GM12878 (cell line): Measurements from ENCODE around the gene LPGAT1.

Source experiments
- CREM ChIP-seq: IDR thresholded peaks from 2 replicates; pipeline ENCODE4 v1.6.1; 2014; ENCODE audit warnings: antibody characterized with exemption, low read depth
- EZH2 ChIP-seq: IDR thresholded peaks from 2 replicates; pipeline ENCODE4 v1.6.1; 2012; ENCODE audit warnings: low read depth, mild to moderate bottlenecking, control low read depth, inconsistent platforms, low read length, borderline replicate concordance; ENCODE audit not compliant: control insufficient read depth
- GABPA ChIP-seq: IDR thresholded peaks from 2 replicates; pipeline ENCODE4 v1.6.1; 2014; ENCODE audit warnings: antibody characterized with exemption, low read depth, mild to moderate bottlenecking, inconsistent platforms
- MXI1 ChIP-seq: fragments of 150-350 bp; IDR thresholded peaks from 2 replicates; pipeline ENCODE4 v1.6.1; 2011; ENCODE audit warnings: low read depth, mild to moderate bottlenecking, inconsistent platforms, low read length, improper control_type of control experiment
- NFIC ChIP-seq: IDR thresholded peaks from 2 replicates; pipeline ENCODE4 v1.6.1; 2012; ENCODE audit warnings: low read depth, mild to moderate bottlenecking, inconsistent platforms, low read length, moderate library complexity
- SMC3 ChIP-seq: IDR thresholded peaks from 2 replicates; pipeline ENCODE4 v1.6.1; 2011; ENCODE audit warnings: low read length, improper control_type of control experiment, borderline replicate concordance
- SP1 ChIP-seq: IDR thresholded peaks from one replicate; pipeline ENCODE4 v1.6.1; 2011; ENCODE audit warnings: low read depth, low read length
- TCF12 ChIP-seq: IDR thresholded peaks from 2 replicates; pipeline ENCODE4 v1.6.1; 2011; ENCODE audit warnings: low read depth, mild to moderate bottlenecking, low read length
- YY1 ChIP-seq: IDR thresholded peaks from 2 replicates; pipeline ENCODE4 v1.6.1; 2011; ENCODE audit warnings: low read depth, mild to moderate bottlenecking, low read length
- TF ChIP-seq, protein P1 (sequence below), 3 experiments: IDR thresholded peaks in 2 of 3; conservative IDR thresholded peaks in 1 of 3; 2 replicates each; pipeline ENCODE4 v1.5.1; 2011; ENCODE audit warnings: low read depth in 3 of 3, low read length in 3 of 3, mild to moderate bottlenecking in 3 of 3, control low read depth in 2 of 3, moderate library complexity in 2 of 3, inconsistent platforms in 1 of 3, mixed read lengths in 1 of 3; ENCODE audit not compliant: control insufficient read depth in 2 of 3, insufficient read depth in 1 of 3; ENCODE audit errors: extremely low read depth in 1 of 3
- TF ChIP-seq, protein P2 (sequence below): IDR thresholded peaks from 2 replicates; pipeline ENCODE4 v1.6.1; 2011; ENCODE audit warnings: borderline replicate concordance, low read depth, mild to moderate bottlenecking, moderate library complexity, mixed read lengths, low read length; ENCODE audit not compliant: insufficient read depth; ENCODE audit errors: extremely low read length
- TF ChIP-seq, protein P3 (sequence below): IDR thresholded peaks from 2 replicates; pipeline ENCODE4 v1.6.1; 2011; ENCODE audit warnings: low read depth, low read length, improper control_type of control experiment, borderline replicate concordance
- TF ChIP-seq, protein P4 (sequence below): IDR thresholded peaks from 2 replicates; pipeline ENCODE4 v1.6.1; 2011; ENCODE audit warnings: mild to moderate bottlenecking, low read depth, low read length, moderate library complexity; ENCODE audit not compliant: insufficient replicate concordance

DNA sequence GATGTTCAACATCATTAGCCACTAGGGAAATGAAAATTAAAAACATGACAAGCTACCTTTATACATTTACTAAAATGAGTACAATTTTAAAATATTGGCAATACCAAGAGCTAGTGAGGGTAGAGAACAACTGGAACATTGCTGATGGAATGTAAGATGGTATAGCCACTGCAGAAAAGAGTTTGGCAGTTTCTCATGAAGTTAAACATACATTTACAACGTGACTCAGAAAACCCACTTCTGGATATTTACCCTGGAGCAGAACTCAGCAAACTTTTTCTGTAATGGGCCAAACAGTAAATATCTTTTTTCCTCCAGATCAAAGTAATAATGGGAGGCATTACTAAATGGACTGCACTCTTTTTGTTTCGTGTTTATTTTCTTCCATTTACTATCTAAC, 22.1 kb downstream of the LPGAT1 start:
- TF ChIP-seq, protein P1, sequence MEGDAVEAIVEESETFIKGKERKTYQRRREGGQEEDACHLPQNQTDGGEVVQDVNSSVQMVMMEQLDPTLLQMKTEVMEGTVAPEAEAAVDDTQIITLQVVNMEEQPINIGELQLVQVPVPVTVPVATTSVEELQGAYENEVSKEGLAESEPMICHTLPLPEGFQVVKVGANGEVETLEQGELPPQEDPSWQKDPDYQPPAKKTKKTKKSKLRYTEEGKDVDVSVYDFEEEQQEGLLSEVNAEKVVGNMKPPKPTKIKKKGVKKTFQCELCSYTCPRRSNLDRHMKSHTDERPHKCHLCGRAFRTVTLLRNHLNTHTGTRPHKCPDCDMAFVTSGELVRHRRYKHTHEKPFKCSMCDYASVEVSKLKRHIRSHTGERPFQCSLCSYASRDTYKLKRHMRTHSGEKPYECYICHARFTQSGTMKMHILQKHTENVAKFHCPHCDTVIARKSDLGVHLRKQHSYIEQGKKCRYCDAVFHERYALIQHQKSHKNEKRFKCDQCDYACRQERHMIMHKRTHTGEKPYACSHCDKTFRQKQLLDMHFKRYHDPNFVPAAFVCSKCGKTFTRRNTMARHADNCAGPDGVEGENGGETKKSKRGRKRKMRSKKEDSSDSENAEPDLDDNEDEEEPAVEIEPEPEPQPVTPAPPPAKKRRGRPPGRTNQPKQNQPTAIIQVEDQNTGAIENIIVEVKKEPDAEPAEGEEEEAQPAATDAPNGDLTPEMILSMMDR (IDR thresholded peaks at IDR 0.05 in 2 of 3, conservative IDR thresholded peaks at IDR 0.05 in 1 of 3; ENCODE audit: control insufficient read depth in 2 of 3, extremely low read depth in 1 of 3, insufficient read depth in 1 of 3, low read depth in 3 of 3, low read length in 3 of 3) = no peak
- TF ChIP-seq SMC3 = no peak
- TF ChIP-seq, protein P2, sequence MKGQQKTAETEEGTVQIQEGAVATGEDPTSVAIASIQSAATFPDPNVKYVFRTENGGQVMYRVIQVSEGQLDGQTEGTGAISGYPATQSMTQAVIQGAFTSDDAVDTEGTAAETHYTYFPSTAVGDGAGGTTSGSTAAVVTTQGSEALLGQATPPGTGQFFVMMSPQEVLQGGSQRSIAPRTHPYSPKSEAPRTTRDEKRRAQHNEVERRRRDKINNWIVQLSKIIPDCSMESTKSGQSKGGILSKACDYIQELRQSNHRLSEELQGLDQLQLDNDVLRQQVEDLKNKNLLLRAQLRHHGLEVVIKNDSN = no peak
- TF ChIP-seq, protein P3, sequence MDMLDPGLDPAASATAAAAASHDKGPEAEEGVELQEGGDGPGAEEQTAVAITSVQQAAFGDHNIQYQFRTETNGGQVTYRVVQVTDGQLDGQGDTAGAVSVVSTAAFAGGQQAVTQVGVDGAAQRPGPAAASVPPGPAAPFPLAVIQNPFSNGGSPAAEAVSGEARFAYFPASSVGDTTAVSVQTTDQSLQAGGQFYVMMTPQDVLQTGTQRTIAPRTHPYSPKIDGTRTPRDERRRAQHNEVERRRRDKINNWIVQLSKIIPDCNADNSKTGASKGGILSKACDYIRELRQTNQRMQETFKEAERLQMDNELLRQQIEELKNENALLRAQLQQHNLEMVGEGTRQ = no peak
- TF ChIP-seq EZH2 = no peak
- TF ChIP-seq CREM = no peak
- TF ChIP-seq SP1 = no peak
- TF ChIP-seq TCF12 = no peak
- TF ChIP-seq NFIC = no peak
- no peak for TF ChIP-seq MXI1
- TF ChIP-seq, protein P4, sequence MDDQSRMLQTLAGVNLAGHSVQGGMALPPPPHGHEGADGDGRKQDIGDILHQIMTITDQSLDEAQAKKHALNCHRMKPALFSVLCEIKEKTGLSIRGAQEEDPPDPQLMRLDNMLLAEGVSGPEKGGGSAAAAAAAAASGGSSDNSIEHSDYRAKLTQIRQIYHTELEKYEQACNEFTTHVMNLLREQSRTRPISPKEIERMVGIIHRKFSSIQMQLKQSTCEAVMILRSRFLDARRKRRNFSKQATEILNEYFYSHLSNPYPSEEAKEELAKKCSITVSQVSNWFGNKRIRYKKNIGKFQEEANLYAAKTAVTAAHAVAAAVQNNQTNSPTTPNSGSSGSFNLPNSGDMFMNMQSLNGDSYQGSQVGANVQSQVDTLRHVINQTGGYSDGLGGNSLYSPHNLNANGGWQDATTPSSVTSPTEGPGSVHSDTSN = no peak
- TF ChIP-seq GABPA = no peak
- no peak for TF ChIP-seq YY1
